GM21367 (cell line): Measurements from ENCODE around the gene SBK2.

Experiments used
- ATAC-seq: cut with Tn5 transposase; IDR thresholded peaks from one replicate; pipeline ENCODE4 v1.9.1; 2021; ENCODE audit not compliant: unreplicated experiment

The SBK2 gene

GRCh38 chr19:55554741-55555152 lies 17.8 kb upstream of the SBK2 start:
- no peak for ATAC-seq

- ATAC-seq = no peak
Observed at GRCh38 chr19:55554302-55554701, 17.4 kb upstream of the SBK2 start.

- no peak for ATAC-seq
Observed at GRCh38 chr19:55553217-55554182, 16.6 kb upstream of the SBK2 start.

GRCh38 chr19:55552620-55553019 lies 15.7 kb upstream of the SBK2 start:
- no peak for ATAC-seq

GRCh38 chr19:55552206-55552605 lies 15.3 kb upstream of the SBK2 start:
- ATAC-seq = no peak

- no peak for ATAC-seq
Observed at GRCh38 chr19:55550321-55550650, 13.4 kb upstream of the SBK2 start.

- no peak for ATAC-seq
Observed at GRCh38 chr19:55549500-55550320, 12.8 kb upstream of the SBK2 start.

- ATAC-seq = no peak
Observed at GRCh38 chr19:55546822-55547614, 10.1 kb upstream of the SBK2 start.

GRCh38 chr19:55546011-55546410 lies 9.1 kb upstream of the SBK2 start:
- ATAC-seq = no peak

- ATAC-seq = no peak
Observed at GRCh38 chr19:55545443-55545842, 8.5 kb upstream of the SBK2 start, which contains the start of gene SBK3. Gene SBK3, minus strand, starts transcription at chr19:55545543. Its CDS starts 0 bp downstream, at chr19:55545543.

GRCh38 chr19:55544776-55545439 lies 8.0 kb upstream of the SBK2 start:
- no peak for ATAC-seq

GRCh38 chr19:55544014-55544413 lies 7.1 kb upstream of the SBK2 start:
- no peak for ATAC-seq

GRCh38 chr19:55543567-55543966 lies 6.6 kb upstream of the SBK2 start:
- no peak for ATAC-seq

GRCh38 chr19:55542292-55542855 lies 5.4 kb upstream of the SBK2 start:
- ATAC-seq = no peak

GRCh38 chr19:55541091-55541490 lies 4.2 kb upstream of the SBK2 start:
- no peak for ATAC-seq

- no peak for ATAC-seq
Observed at GRCh38 chr19:55540619-55541018, 3.7 kb upstream of the SBK2 start.

- ATAC-seq = no peak
Observed at GRCh38 chr19:55539090-55539984, 2.4 kb upstream of the SBK2 start.

GRCh38 chr19:55538132-55538531 lies 1.2 kb upstream of the SBK2 start:
- ATAC-seq = no peak

GRCh38 chr19:55537741-55538111 lies 793 bp upstream of the SBK2 start:
- no peak for ATAC-seq
